Caco-2 (cell line): ENCODE results near the gene SLC25A21. TPM values are rescaled to one million over a fixed set of nuclear protein-coding genes. Genes with fewer than 3 reads are reported as not detected.

Source experiments
- BruUV-seq: library from RNA; stranded (reverse); fragments of 400-500 nt; replicated peaks from 2 replicates; lab custom pipeline; 2021; lab: Mats Ljungman, UMichigan
- CTCF ChIA-PET: fragments of 300-600 bp; sonication (Branson Sonifier 250); formaldehyde crosslinking; loops from one replicate; lab custom pipeline; 2022; ENCODE audit warnings: antibody characterized with exemption; lab: Charles Lee
- POLR2A ChIA-PET: fragments of 300-600 bp; sonication (Branson Sonifier 250); formaldehyde crosslinking; loops from one replicate; lab custom pipeline; 2022; ENCODE audit warnings: antibody characterized with exemption; lab: Charles Lee
- DNase-seq, 2 experiments: peaks; one replicate each; pipeline versions ENCODE4 v3.0.0 to v3.0.0-alpha.2; 2020 to 2022
- H3K27me3 ChIP-seq: replicated peaks from 2 replicates; pipeline ENCODE4 v1.6.0; 2011; ENCODE audit warnings: low read length; ENCODE audit not compliant: control insufficient read depth, insufficient read depth
- H3K36me3 ChIP-seq: 2 replicates; pipeline ENCODE4 v1.5.1; 2011; ENCODE audit warnings: low read length; ENCODE audit not compliant: control insufficient read depth, insufficient read depth
- H3K4me1 ChIP-seq: fragments of 250-450 bp; sonication (Bioruptor Pico); 2 replicates; pipeline ENCODE4 v1.5.1; 2020; ENCODE audit warnings: mild to moderate bottlenecking
- H3K4me3 ChIP-seq: 2 replicates; pipeline ENCODE4 v1.5.1; 2011; ENCODE audit warnings: low read depth, mild to moderate bottlenecking, control low read depth, low read length
- H3K9me3 ChIP-seq: fragments of 250-450 bp; sonication (Bioruptor Pico); 2 replicates; pipeline ENCODE4 v1.5.1; 2020; ENCODE audit warnings: mild to moderate bottlenecking, moderate library complexity
- H3K27ac Mint-ChIP-seq: one replicate; pipeline ENCODE4 v1.8.0; 2022; ENCODE audit warnings: mixed read lengths; ENCODE audit not compliant: unreplicated experiment
- H3K27me3 Mint-ChIP-seq: one replicate; pipeline ENCODE4 v1.8.0; 2022; ENCODE audit warnings: mixed read lengths; ENCODE audit not compliant: insufficient read depth, unreplicated experiment
- H3K36me3 Mint-ChIP-seq: one replicate; pipeline ENCODE4 v1.8.0; 2022; ENCODE audit warnings: mild to moderate bottlenecking, mixed read lengths; ENCODE audit not compliant: insufficient read depth, unreplicated experiment
- H3K4me1 Mint-ChIP-seq: one replicate; pipeline ENCODE4 v1.8.0; 2022; ENCODE audit warnings: low read depth, mixed read lengths; ENCODE audit not compliant: unreplicated experiment
- H3K4me3 Mint-ChIP-seq: one replicate; pipeline ENCODE4 v1.8.0; 2022; ENCODE audit warnings: mild to moderate bottlenecking, moderate library complexity, mixed read lengths; ENCODE audit not compliant: unreplicated experiment
- H3K9me3 Mint-ChIP-seq: one replicate; pipeline ENCODE4 v1.8.0; 2022; ENCODE audit warnings: mixed read lengths; ENCODE audit not compliant: unreplicated experiment
- CTCF ChIP-seq, 2 experiments: fragments of 200-600 bp in 1 of 2; IDR thresholded peaks; 1 replicate in 1 of 2; 2 replicates in 1 of 2; pipeline versions ENCODE4 v1.5.1 to v1.8.0; 2011 to 2022; ENCODE audit warnings: antibody characterized with exemption in 1 of 2, control low read depth in 1 of 2, inconsistent platforms in 1 of 2, low read depth in 1 of 2, low read length in 1 of 2, mild to moderate bottlenecking in 1 of 2, moderate library complexity in 1 of 2; ENCODE audit not compliant: insufficient read depth in 1 of 2, severe bottlenecking in 1 of 2, unreplicated experiment in 1 of 2
- intact Hi-C: fragments of 100-400 bp; cut with micrococcal nuclease; formaldehyde crosslinking; loops from one replicate; pipeline ENCODE4 v1.10.0; 2022; ENCODE audit not compliant: unreplicated experiment
- total RNA-seq: library from RNA; stranded (reverse); gene quantifications from 2 replicates; pipeline ENCODE4 v1.2.3, GENCODE V29; 2022

The SLC25A21 gene
- total RNA-seq, 1 experiment from 2014 or later, result 3.2 TPM

DNA sequence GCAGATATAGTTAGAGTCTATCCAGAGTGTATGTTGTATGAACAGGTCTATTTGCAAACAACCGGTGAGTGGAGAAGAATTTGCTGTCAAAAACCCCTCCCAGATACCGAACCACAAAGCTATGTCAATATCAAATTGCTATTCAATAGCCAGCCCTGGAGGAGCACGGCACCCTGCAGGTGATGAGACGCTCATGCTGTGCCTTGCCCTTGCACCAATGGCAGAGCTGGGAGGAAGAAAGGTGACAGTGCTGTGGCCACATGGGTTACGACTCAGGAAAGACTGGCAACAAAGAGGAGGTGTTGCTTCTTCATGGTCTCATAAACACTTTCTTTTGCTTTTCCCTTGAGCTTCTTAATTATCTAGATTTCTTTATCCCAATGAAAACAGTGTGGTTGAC, 455.0 kb downstream of the SLC25A21 start:
- intact Hi-C loops, result no loop called here
- Mint-ChIP-seq H3K4me3 (no peak overlapping the region), H3K36me3 (no peaks in the 10 kb centered on the region), H3K9me3 (no peaks in the 10 kb centered on the region), H3K4me1 (no peaks in the 10 kb centered on the region), H3K27me3 (no peaks in the 10 kb centered on the region), H3K27ac (no peak overlapping the region)
- no peaks in the 10 kb centered on the region for H3K9me3 ChIP-seq
- H3K27me3 ChIP-seq, result no peaks in the 10 kb centered on the region
- H3K4me3 ChIP-seq, result no peak overlapping the region
- POLR2A ChIA-PET, result no interaction called here
- DNase-seq, result peak in 1 of 2 experiments; percentile 2
- no TSS peak for BruUV-seq
- CTCF ChIA-PET, result interaction anchor here (0.8 kb wide), 1 partner anchor 69 kb away, joined by 3 read pairs; no protein-coding TSS in a partner anchor
- H3K36me3 ChIP-seq, result no peaks in the 10 kb centered on the region
- H3K4me1 ChIP-seq, result peaks cover 12% of the 10 kb centered on the region; the same call in 1 of the 2 replicates
- no peak for TF ChIP-seq CTCF (IDR thresholded peaks at IDR 0.05; ENCODE audit: insufficient read depth in 1 of 2, low read depth in 1 of 2, low read length in 1 of 2, severe bottlenecking in 1 of 2, unreplicated experiment in 1 of 2)

DNA sequence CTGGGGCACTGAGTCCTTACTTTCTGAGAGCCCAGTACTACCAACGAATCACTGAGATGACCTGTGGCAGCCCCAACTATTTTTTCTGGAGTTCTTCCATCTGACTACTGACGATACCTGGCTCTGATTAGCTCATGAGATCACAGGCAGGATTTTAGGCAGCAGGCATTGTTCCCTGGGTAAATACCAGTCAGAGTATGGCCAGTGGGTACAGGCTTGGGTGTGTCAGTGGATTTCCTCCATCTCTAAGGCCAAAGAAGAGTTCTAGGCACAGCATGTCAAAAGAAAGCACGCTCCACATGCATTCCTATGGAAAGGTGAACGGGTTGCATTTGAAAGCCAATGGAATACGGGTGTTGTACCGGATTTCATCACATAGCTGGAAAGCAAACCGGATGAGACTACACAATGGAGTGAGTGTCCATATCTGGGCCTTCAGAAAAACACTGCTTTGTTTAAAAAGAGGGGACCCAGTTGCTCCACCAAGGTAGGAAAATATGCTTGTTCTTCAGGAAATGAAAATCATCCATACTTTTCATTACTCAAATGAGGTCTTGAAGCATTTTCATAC, 455.7 kb downstream of the SLC25A21 start:
- no peak for DNase-seq
- POLR2A ChIA-PET, result no interaction called here
- CTCF ChIA-PET, result no interaction called here
- no peaks in the 10 kb centered on the region for H3K36me3 ChIP-seq
- intact Hi-C loops, result no loop called here
- H3K27me3 ChIP-seq, result no peaks in the 10 kb centered on the region
- no TSS peak for BruUV-seq
- H3K36me3 Mint-ChIP-seq, result no peaks in the 10 kb centered on the region
- TF ChIP-seq CTCF (IDR thresholded peaks at IDR 0.05; ENCODE audit: insufficient read depth in 1 of 2, low read depth in 1 of 2, low read length in 1 of 2, severe bottlenecking in 1 of 2, unreplicated experiment in 1 of 2), result no peak
- H3K9me3 ChIP-seq, result no peaks in the 10 kb centered on the region
- H3K27me3 Mint-ChIP-seq, result no peaks in the 10 kb centered on the region
- H3K4me1 Mint-ChIP-seq, result no peaks in the 10 kb centered on the region
- H3K4me3 Mint-ChIP-seq, result no peak overlapping the region
- no peaks in the 10 kb centered on the region for H3K9me3 Mint-ChIP-seq
- H3K4me3 ChIP-seq, result no peak overlapping the region
- H3K27ac Mint-ChIP-seq, result no peak overlapping the region
- peaks cover 12% of the 10 kb centered on the region; the same call in 1 of the 2 replicates for H3K4me1 ChIP-seq

GRCh38 chr14:36713960-36714703, 458.3 kb downstream of the SLC25A21 start:
- H3K4me3 Mint-ChIP-seq, result no peak overlapping the region
- no peaks in the 10 kb centered on the region for H3K9me3 Mint-ChIP-seq
- Histone ChIP-seq H3K9me3 (no peaks in the 10 kb centered on the region), H3K36me3 (no peaks in the 10 kb centered on the region), H3K4me3 (no peak overlapping the region), H3K4me1 (peaks cover 12% of the 10 kb centered on the region; the same call in 1 of the 2 replicates), H3K27me3 (no peaks in the 10 kb centered on the region)
- no peak for DNase-seq
- no peaks in the 10 kb centered on the region for H3K27me3 Mint-ChIP-seq
- H3K27ac Mint-ChIP-seq, result no peak overlapping the region
- POLR2A ChIA-PET, result no interaction called here
- no peaks in the 10 kb centered on the region for H3K4me1 Mint-ChIP-seq
- no peak for TF ChIP-seq CTCF (IDR thresholded peaks at IDR 0.05; ENCODE audit: insufficient read depth in 1 of 2, low read depth in 1 of 2, low read length in 1 of 2, severe bottlenecking in 1 of 2, unreplicated experiment in 1 of 2)
- CTCF ChIA-PET, result interaction anchor here (0.8 kb wide), 1 partner anchor 34 kb away, joined by 3 read pairs; no protein-coding TSS in a partner anchor
- H3K36me3 Mint-ChIP-seq, result no peaks in the 10 kb centered on the region
- intact Hi-C loops, result no loop called here
- BruUV-seq, result no TSS peak
